DMS 273 treated with DMSO at 0.1 percent for 48 hours (cell line): ENCODE results near the gene HOXC13.

Experiments used
- DNase-seq: peaks from one replicate; lab custom pipeline; 2025; lab: John Stamatoyannopoulos, UW

HOXC13 gene

GRCh38 chr12:53995378-53996239 is 57.0 kb downstream of the HOXC13 start:
- no peak for DNase-seq
